Body of pancreas (tissue), 4 donors: Measurements from ENCODE around the gene SMC5.

Experiments used
- CTCF ChIP-seq, 7 experiments: fragments of 450-650 bp in 4 of 7; fragments of 200-600 bp in 3 of 7; sonication (generic) in 3 of 7; IDR thresholded peaks; one replicate each; pipeline ENCODE4 v1.5.1; 2016 to 2019; ENCODE audit warnings: antibody characterized with exemption in 7 of 7
- POLR2A ChIP-seq, 3 donors: fragments of 450-650 bp; IDR thresholded peaks; one replicate each; pipeline ENCODE4 v1.6.1; 2016; ENCODE audit warnings: antibody characterized with exemption in 3 of 3, mild to moderate bottlenecking in 2 of 3

GRCh38 chr9:70290626-70291025 is 31.8 kb downstream of the SMC5 start:
- TF ChIP-seq CTCF (IDR thresholded peaks at IDR 0.05) (no peak), POLR2A (IDR thresholded peaks at IDR 0.05) (no peak)
